Measurements from ENCODE around the gene STYXL1. TPM values are rescaled to one million over a fixed set of nuclear protein-coding genes. Genes with fewer than 3 reads are reported as not detected.

STYXL1 gene
- total RNA-seq, 1 donor from 2014 or later = 56.1 TPM

GRCh38 chr7:76071316-76072242, 23.8 kb upstream of the STYXL1 start:
- peaks cover 4% of the 10 kb centered on the region for H3K36me3 Mint-ChIP-seq
- Histone ChIP-seq H4K20me1 (ENCODE audit: low read depth) (no peaks in the 10 kb centered on the region), H3K4me1 (peaks cover 7% of the 10 kb centered on the region), H3K9me3 (ENCODE audit: low read depth) (no peaks in the 10 kb centered on the region), H3K4me3 (no peak overlapping the region), H3K27ac (peak overlapping the region; percentile 22), H2AFZ (replicated peaks) (peak overlapping the region; percentile 95), H3K27me3 (no peaks in the 10 kb centered on the region), H3K79me2 (ENCODE audit: low read depth) (no peaks in the 10 kb centered on the region), H3K4me2 (no peak overlapping the region), H3K9ac (peak overlapping the region; percentile 60), H3F3A (ENCODE audit: low read depth) (no peaks in the 10 kb centered on the region), H3K36me3 (no peaks in the 10 kb centered on the region)
- H3K27ac Mint-ChIP-seq = peak overlapping the region; percentile 79
- H3K4me3 Mint-ChIP-seq = no peak overlapping the region
- DNase-seq (ENCODE audit: low spot score) = peak; percentile 58
- H3K4me1 Mint-ChIP-seq = peaks cover 8% of the 10 kb centered on the region
- TF ChIP-seq CTCF (IDR thresholded peaks at IDR 0.05) = no peak
- TF ChIP-seq EZH2phosphoT487 (IDR thresholded peaks at IDR 0.05) = no peak
- TF ChIP-seq EZH2 (IDR thresholded peaks at IDR 0.05) = no peak
- H3K27me3 Mint-ChIP-seq (ENCODE audit: insufficient read depth, low read depth) = peaks cover 2% of the 10 kb centered on the region
- H3K9me3 Mint-ChIP-seq = no peaks in the 10 kb centered on the region

- H3K36me3 Mint-ChIP-seq = peaks cover 16% of the 10 kb centered on the region
- H3K4me3 Mint-ChIP-seq = no peak overlapping the region
- H3K9ac ChIP-seq = no peak overlapping the region
- H3K9me3 ChIP-seq (ENCODE audit: low read depth) = no peaks in the 10 kb centered on the region
- H3K9me3 Mint-ChIP-seq = no peaks in the 10 kb centered on the region
- TF ChIP-seq CTCF (IDR thresholded peaks at IDR 0.05) = peak; percentile 23
- no peak for TF ChIP-seq EZH2phosphoT487 (IDR thresholded peaks at IDR 0.05)
- TF ChIP-seq EZH2 (IDR thresholded peaks at IDR 0.05) = no peak
- no peak overlapping the region for H3K4me3 ChIP-seq
- no peaks in the 10 kb centered on the region for H3F3A ChIP-seq (ENCODE audit: low read depth)
- H3K4me1 ChIP-seq = peaks cover 7% of the 10 kb centered on the region
- H3K27ac Mint-ChIP-seq = peak overlapping the region; percentile 78
- H4K20me1 ChIP-seq (ENCODE audit: low read depth) = no peaks in the 10 kb centered on the region
- no peaks in the 10 kb centered on the region for H3K36me3 ChIP-seq
- H3K4me2 ChIP-seq = no peak overlapping the region
- peaks cover 8% of the 10 kb centered on the region for H3K4me1 Mint-ChIP-seq
- H2AFZ ChIP-seq (replicated peaks) = no peak overlapping the region
- H3K79me2 ChIP-seq (ENCODE audit: low read depth) = no peaks in the 10 kb centered on the region
- H3K27me3 ChIP-seq = no peaks in the 10 kb centered on the region
- peak; percentile 44 for DNase-seq (ENCODE audit: low spot score)
- H3K27me3 Mint-ChIP-seq (ENCODE audit: insufficient read depth, low read depth) = peaks cover under 1% of the 10 kb centered on the region
- H3K27ac ChIP-seq = no peak overlapping the region
Observed at GRCh38 chr7:76069238-76069638, 21.4 kb upstream of the STYXL1 start.

- Histone ChIP-seq H3K9me3 (ENCODE audit: low read depth) (no peaks in the 10 kb centered on the region), H3K79me2 (ENCODE audit: low read depth) (no peaks in the 10 kb centered on the region), H3K27me3 (no peaks in the 10 kb centered on the region), H3K36me3 (no peaks in the 10 kb centered on the region), H3F3A (ENCODE audit: low read depth) (no peaks in the 10 kb centered on the region), H3K9ac (no peak overlapping the region), H4K20me1 (ENCODE audit: low read depth) (no peaks in the 10 kb centered on the region), H3K4me3 (no peak overlapping the region), H3K27ac (no peak overlapping the region), H3K4me2 (no peak overlapping the region), H3K4me1 (peaks cover 7% of the 10 kb centered on the region), H2AFZ (replicated peaks) (no peak overlapping the region)
- no peak for DNase-seq (ENCODE audit: low spot score)
- H3K36me3 Mint-ChIP-seq = peaks cover 24% of the 10 kb centered on the region
- H3K4me1 Mint-ChIP-seq = peaks cover 8% of the 10 kb centered on the region
- no peak for TF ChIP-seq EZH2phosphoT487 (IDR thresholded peaks at IDR 0.05)
- no peak for TF ChIP-seq EZH2 (IDR thresholded peaks at IDR 0.05)
- no peak for TF ChIP-seq CTCF (IDR thresholded peaks at IDR 0.05)
- no peak overlapping the region for H3K27ac Mint-ChIP-seq
- no peaks in the 10 kb centered on the region for H3K27me3 Mint-ChIP-seq (ENCODE audit: insufficient read depth, low read depth)
- no peaks in the 10 kb centered on the region for H3K9me3 Mint-ChIP-seq
- no peak overlapping the region for H3K4me3 Mint-ChIP-seq
Observed at GRCh38 chr7:76066716-76067503, 19.1 kb upstream of the STYXL1 start.

Data from neural progenitor cell (in vitro differentiated cells).